Measurements from ENCODE around the gene AUTS2.

AUTS2 gene

DNA sequence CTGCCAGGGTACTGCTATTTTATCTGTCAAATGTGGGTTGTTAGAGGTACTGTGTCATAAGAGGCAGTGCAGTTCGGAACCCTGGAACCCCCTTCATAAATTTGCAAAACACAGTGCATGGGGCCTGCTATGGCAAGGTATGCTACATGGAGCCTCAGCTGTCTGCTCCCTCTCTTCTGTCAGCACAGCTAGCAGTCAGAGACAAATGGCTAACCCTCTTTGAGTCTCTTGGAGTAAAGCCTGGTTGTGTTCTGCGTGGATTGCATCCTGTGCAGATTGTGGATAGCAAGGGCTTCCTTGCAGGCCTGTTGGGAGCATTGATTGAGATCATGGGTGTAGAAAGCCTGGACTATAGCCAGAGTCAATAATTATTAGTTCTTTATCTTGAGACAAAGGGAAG lies 397.8 kb downstream of the AUTS2 start:
- DNase-seq: no peak

DNA sequence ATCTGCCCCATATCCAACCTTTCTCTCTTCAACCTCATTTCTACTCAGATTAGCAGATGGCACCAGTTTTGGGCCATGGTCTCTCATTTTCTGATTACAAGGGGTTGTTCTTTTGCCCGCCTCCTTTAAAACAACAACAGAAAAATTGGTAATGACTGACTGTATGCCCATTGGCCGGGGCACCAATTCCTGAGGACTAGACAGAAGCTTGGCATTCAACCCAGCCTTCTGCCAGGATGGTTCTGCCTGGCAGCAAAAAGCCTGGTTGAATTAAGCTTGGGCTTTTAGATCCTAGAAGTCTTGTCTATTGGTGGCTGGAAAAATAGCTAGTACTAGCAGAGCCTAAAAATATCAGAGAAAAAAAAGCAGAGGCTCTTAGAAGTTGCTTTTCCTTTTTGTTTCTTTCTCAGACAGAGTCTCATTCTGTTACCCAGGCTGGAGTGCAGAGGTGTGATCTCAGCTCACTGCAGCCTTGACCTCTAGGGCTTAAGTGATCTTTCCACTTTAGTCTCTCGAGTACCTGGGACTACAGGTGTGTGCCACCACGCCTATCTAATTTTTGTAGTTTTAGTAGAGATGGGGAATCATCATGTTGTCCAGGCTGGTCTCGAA lies 402.6 kb downstream of the AUTS2 start:
- no peak for DNase-seq

DNA sequence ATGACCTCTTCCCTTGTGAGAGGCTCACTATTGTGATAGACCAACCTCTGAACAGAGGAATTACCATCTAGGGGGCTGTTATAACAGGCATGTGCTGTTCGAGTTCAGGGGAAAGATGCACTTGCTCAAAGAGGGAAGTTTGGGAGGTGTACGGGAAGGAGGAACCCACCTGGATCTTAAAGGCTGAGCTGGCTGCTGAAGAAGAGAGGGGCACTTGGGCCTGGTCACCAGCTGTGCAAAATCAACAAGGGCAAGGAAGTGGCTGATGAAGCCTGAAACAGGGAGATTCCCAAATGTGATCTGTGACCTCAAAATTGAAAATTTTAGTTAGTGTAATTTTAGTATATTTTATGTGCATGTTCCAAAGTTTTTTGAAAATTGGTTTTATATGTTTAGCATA lies 407.2 kb downstream of the AUTS2 start:
- DNase-seq: no peak

DNA sequence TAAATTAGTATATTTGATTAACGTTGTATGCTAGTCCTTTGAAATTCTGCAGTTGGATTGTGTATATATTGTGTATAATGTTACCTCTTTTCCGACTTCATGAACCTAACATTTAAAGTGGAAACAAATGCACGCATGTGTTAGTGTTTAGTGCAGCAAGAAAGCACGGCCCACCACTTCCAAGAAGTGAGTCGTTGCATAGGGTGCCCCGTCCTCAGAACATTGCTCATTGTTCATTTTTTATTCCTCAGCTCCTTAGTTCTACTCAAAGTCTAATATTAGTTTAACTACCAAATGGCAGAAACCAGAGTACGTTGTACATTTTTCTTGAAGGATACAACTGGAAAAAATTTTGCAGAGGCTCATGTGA lies 407.6 kb downstream of the AUTS2 start:
- DNase-seq: peak; percentile 22

DNA sequence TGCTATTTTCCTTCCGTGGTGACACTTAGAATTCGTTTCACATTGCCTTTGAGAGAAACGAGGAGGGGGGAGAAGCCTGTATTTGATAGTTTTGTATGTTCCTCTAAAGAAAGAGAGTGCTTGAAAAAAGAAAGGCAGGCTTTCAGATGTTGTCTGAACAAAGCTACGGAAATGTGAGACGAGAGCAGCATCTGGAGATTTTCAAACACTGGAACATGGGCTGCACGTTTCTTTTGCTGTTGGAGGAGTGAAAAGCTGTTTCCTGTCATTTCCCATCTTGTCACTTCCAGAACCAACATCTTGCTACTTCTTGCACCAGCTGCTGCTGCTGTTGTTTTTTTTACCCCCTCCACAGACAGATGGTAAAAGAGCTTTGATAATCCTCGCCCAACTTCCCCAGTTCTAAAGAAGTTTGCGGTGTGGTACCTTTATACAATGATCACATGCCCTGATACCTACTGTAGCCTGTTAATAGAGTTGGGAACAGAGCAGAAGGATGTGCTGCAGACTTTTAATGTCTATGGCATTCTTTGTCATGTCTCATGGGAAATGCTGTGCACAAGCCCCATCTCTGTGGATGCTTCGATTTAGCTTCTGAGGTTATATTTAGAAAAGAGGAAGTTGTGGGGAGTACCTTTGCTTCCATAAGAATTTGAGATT lies 408.1 kb downstream of the AUTS2 start:
- peak; percentile 28 for DNase-seq

DNA sequence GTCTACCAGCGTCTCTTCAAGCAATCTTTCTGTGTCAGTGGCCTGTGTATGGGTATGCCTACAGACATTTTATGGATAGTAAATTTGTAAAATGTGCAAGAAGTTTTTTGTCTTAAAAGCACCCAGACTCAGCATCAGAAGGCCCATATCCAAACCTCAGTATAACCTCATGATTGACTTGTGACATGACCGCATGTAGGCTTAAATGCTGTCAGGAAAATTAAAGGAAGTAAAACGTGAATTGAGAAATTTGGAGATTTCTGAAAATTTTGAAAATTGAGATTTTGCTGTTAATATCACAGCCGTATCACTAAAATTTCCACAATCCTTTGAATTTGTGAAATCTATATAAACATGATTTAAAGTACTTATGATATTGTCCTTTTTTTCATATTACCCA lies 410.2 kb downstream of the AUTS2 start:
- DNase-seq: no peak

DNA sequence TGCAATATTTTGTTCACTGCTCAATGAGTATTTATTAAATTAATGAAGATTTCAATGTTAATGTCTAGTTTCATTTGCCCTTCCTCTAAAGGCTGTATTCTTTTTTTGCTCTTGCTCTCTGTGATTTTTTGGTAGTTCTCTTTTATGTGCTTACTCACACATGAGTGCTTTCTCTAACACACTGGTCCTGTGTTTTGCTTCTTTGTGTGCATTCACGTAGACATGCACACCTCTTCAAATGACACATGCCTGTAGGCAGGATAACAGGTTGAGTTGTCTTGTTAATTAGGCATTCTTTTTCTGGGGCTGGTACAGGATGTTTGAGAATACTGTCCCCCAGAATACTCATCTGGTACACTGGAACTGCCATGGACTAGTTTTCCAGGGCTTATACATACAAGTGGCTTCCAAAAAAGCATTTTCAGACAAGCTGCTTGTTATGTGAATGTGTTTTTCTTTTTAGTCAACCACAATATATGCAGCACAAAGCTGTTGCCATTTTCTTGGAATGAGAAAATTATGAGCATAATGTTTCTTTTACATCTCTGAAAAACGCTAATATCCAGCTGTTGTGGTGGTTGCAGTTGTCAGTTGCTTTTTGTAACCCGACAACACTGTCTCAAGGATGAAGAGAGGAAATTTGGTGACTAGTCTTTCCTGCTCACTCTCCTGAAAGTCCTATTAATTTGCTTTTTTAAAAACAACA lies 416.4 kb downstream of the AUTS2 start:
- no peak for DNase-seq

DNA sequence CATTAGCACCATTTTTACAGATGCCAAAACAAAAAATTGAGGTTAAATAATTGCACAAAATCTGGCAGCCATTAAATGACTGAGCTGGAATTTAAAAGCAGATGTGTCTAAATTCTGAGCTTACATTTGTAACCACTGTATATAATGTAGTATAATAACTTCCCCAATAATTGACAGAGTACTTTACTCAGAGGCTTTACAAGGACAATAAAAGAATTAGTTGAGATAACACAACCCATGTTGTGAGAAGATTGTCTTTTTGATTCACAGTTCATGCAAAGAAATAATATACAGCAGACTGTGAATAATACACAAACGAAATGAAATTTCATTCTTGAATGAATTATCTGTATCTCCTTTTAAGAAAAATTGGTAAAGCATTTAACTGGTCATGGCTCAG lies 417.1 kb downstream of the AUTS2 start:
- no peak for DNase-seq

DNA sequence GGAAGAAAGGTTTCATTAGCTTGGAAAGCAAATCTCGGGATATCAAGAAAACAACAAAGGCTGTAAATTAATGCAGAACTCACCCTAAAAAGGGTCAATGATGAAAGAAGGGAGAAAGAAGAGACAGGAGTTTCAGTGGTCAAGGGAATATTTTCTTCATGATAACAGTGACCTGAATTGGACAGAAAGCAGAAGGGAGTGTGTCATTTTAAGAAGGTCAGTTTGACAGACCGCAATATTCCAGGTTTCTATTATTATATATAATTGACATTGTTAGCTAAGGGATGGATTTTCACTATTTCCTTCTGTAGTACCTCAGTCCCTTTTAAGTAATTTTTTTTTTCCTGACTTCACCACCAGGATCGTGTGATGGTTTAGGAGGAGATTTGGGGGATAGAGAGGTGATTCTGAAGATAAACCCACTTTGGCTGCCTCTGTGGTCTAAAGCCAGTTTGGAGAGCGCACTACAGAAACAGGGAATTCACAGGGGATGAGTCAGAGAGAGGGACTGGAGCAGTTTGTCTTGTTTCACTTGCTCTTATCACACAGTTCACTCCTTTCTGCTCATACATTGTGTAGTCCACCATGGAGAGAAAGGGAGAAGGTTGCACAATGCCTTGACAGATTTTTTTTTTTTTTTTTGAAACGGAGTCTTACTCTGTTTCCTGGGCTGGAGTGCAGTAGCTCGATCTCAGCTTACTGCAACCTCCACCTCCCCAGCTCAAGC lies 417.9 kb downstream of the AUTS2 start:
- DNase-seq: no peak

DNA sequence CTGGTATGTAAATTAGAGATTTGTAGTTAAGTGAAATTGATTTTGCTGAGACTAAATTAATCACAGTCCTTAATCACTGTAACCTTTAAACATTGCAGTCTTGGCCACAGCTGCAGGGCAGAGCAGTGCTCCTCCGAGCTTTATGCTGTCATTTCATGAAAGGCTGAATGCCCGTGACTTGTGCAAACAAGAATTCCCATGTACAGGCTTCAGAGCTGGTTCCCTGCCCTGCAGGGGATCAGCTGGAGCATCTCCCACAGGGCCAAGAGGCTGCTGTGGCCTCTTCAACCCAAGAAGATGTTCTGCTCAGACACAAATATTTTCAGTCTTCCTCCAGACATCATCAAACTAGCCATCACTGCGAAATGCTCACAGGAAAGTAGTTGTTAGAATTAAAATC lies 419.1 kb downstream of the AUTS2 start:
- DNase-seq: no peak

DNA sequence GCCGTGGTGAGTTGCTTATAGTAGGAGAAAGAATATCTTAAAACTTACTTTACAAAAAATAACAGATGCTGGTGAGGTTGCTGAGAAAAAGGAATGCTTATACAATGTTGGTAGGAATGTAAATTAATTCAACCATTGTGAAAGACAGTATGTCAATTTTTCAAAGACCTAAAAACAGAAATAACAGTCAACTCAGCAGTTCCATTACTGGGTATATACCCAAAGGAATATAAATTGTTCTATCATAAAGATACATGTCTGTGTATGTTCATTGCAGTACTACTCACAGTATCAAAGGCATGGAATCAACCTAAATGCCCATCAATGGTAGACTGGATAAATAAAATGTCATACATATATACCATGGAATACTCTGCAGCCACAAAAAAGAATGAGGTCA lies 420.4 kb downstream of the AUTS2 start:
- no peak for DNase-seq

DNA sequence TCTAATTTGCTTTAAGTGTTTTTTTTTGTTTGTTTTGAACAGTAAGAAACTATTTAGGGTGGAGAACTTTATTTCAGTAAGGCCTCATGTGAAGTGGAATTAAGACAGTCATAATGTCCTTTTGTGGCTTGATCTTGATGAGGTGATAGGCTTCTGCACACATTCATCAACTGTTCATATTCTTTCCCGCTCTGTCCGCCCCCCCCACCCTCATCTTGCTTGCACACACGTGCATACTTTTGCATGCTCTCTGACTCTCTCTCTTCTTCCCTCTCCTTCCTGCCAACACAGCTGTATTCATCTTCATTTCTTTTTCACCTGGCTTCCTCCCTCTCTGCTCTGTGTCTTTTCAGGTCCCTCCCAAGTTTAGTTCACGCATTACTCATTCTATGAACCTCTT lies 429.6 kb downstream of the AUTS2 start:
- no peak for DNase-seq

DNA sequence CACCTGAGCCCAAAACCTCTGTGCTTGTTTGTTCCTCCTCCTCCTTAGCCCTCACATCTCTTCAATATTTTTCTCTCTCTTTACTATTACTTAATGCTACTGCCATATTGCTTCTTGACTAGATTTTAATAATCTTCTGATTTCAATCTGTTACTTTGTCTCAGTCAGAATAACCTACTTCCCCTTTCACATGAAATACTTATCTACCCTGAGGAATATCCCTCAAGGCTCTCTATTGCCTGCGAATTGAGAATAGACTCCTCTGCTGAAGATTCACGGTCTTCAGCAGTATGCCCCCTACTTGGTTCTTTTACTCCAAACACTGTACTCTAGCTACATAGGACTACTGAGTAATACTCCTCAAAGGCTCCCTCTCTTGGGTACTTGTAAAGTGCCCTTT lies 430.3 kb downstream of the AUTS2 start:
- no peak for DNase-seq

DNA sequence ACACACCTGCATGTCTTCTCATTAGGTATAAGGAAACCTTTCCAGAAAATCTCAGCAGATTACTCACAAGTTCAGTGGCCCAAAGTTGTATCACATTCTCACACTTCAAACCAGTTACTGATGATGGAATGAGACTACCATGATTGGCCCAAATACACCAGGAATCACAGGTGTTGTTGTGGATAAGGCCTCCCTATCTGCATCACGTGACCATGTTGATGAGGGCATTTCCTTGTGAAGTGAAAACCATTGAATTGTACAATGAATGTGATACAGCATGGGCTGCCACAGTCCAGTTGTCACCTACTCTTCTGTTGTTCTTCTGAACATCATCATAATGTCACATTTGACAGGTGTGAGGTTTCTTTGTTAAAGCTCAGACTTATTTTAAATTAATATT lies 431.7 kb downstream of the AUTS2 start:
- no peak for DNase-seq

DNA sequence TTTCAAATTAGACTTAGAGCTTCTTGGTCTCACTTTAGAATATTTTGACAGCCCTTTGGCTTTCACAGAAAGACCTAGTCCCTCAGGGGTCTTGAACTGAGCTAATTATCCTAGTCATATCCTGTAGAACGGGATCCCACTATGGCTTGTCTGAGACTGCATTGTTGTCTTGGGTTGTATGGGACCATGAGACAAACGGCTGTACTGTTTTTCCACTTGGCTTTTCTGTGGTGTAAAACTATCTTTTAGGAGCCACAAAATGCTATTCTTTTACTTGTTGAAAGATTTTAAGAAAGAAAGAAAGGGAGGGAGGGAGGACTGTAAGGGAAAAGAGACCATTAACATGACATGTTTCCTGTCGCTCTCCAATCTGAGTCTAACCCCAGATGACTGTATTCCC lies 432.5 kb downstream of the AUTS2 start:
- DNase-seq: no peak

DNA sequence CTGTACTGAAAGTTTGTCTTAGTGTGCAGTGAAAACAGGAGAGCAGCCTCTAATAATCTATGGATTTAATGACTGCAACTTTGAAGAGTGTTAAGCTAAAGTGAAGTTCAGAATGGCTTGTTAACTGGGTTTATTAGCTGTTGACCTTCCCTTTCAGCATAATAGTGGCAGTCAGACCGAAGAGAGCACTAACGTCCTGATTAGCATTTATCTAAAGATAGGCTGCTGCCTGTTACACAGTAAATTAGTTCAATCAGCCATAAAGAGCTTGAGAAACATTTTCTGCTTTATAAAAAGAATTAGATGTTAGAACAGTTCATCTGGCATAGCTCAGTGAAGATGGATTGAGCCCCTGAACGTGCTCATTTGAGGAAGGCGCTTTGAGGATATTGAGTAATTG lies 433.0 kb downstream of the AUTS2 start:
- DNase-seq: no peak

DNA sequence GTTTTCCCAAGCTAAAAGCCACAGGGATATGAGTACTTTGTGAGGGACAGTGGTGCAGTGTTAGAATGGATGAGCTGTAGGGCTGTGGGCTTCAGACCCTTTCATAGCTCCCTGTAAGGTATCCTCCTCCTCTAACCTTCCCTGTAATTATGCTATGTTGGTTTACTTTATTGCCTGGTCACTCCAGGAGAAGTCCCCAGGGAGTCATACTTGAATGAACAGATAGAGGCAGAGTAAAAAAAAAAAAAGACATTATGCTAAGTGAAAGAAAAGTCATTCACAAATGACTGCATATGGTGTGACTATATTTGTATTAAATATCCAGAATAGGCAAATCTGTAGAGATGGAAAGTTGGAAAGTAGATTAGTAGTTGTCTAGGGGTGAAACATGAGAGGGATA lies 434.4 kb downstream of the AUTS2 start:
- DNase-seq: no peak

DNA sequence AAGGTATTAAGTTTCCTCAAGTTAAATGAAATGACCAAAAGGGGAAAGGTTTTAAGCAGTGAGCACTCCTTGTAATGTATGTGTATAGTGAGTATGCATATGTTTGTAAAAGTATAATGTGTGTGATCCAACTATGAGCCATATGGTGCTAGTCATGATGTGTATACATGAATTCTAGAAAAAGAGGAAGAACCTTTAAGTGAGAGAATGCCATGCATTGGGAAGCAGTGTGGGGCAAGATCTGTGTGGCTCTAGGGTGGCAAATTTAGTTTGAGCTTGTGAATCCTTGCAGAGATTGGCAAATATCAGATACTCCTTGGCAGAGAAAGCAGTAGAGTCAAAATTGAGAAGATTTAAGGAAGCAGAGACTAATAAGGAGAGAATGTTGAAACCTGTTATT lies 435.0 kb downstream of the AUTS2 start:
- no peak for DNase-seq

DNA sequence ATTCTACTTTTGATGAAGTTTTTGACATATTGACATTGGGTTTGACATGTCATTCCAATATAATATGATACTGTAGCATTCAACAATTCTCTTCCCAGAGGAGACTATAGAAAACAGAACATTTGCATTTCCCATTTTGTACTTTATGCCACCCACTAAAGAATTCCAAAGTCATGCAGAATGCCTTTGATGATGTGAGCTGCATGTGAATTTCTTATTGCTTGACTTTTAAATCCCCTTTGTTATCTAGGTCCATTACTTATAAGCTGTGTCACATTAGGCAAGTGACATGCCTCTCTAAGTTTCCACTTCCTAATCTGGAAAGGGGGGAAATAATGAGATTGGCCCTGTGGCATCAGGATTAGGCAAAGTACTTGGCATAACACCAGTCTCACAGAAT lies 436.7 kb downstream of the AUTS2 start:
- no peak for DNase-seq

DNA sequence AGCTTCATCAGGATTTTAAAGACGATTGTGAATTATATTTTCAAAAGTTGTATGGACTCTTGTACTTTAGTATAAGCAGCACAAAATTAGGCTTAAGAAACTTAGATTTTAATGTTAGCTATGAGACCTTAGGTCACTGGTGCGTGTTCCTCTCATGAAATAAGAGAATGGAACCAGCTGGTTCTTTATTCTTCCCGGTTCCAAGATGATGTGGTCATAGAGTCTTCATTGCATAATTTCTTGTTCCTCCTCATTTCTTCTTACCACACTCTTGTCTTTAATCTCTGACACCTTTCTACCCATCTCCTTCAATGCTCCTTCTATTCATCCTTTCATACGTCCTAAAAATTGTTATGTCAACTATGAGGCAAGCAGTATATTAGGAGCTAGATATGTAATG lies 437.2 kb downstream of the AUTS2 start:
- DNase-seq: no peak

DNA sequence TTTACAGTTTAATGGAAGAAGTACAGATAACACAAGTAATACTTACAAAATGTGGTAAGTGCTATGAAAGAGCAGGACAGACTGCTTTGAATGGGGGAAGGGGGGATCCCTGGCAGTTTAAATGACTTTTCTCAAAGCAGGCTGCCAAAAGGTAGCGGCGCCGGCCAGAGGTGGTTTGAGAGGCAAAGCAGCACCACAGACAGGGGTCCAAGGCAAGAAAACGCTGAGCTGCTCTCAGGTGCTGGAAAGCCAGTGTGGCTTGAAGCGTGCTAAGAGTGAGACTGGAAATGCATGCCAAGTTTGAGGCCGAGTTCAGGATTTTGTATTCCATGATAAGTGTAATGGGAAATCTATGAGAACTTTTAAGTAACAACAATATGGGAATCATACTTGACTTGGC lies 437.7 kb downstream of the AUTS2 start:
- no peak for DNase-seq

DNA sequence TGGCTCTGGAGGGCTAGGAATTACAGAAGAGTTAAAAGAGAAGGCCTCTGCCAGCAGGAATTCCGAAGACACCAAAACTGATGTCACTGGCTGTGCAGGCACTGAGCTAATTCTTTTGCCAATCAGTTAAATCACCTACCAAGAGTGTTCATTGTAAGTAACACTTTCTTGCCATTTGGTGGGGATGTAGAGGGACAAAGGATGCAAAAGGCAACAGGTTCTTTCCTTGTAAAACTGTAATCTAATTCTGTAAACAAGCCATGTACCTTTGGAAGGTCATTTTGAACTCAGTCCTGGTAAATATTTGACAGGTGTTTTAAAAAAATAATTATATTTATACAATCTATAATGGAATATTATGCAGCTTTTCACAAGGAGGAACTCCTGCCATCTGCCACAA lies 438.4 kb downstream of the AUTS2 start:
- no peak for DNase-seq

DNA sequence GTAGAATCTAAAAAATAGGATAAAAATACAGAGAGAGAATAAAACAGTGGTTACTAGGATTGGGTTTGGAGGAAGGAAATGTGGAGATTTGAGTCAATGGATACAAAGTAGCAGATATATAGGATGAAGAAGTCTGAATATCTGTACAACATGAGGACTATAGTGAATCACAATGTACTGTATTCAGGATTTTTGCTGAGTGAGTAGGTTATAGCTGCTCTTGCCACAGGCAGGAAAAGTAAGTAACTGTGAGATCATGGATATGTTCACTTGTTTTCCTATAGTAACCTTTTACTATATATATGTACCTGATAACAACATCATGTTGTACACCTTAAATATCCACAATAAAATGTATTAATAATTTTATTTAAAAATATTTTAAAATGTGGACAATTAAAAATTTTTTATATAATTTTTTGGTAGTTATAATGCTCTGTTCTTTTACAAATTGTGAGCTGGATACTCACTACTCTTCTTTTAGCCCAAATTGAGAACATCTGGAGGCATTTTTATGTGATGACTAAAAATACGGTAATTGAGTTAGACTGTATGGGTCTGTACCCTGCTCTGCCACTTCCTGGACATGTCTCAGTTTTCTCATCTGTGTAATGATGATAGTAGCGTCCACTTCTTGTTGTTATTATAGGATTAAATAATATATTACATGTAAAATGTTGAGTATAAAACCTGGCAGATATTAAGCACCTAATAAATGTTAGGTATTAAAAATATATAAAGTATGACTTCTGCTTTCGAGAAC lies 439.1 kb downstream of the AUTS2 start:
- no peak for DNase-seq
